ENCODE data around the gene OR2M7.
"Not testable (repeated sequence)": the region's sequence is repeated elsewhere in the genome, so short reads cannot be mapped to it uniquely, and the experiment has no call there.

OR2M7 gene, protein sequence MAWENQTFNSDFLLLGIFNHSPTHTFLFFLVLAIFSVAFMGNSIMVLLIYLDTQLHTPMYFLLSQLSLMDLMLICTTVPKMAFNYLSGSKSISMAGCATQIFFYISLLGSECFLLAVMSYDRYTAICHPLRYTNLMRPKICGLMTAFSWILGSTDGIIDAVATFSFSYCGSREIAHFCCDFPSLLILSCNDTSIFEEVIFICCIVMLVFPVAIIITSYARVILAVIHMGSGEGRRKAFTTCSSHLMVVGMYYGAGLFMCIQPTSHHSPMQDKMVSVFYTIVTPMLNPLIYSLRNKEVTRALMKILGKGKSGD

DNA sequence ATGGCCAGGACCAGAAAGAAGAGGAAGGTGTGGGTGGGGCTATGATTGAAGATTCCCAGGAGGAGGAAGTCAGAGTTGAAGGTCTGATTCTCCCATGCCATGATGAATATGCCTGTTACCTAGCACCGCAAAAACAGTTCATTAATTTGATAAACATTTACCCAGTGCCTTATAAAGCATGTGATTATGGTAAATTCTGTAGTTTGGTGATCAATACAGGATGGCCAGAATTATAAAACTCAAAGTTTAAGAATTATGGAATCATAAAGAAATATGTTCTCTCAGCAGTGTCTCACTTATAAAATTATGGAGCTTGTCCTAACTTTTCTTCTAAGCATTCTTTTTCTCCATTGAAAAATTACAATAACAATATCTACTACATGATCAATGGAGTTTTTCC is at the start of gene OR2M7:
TSS of gene OR2M7 (minus strand) at position 101 of the 400 bp plus-strand sequence. CDS start at position 101, 0 bp downstream.
- H3K36me3 Mint-ChIP-seq = no peaks in the 10 kb centered on the region
- peaks cover 13% of the 10 kb centered on the region for H3K27me3 Mint-ChIP-seq
- no peaks in the 10 kb centered on the region for H3K4me1 Mint-ChIP-seq (ENCODE audit: low read depth)
- H3K27ac Mint-ChIP-seq = no peak within 1 kb of the TSS
- H3K9me3 Mint-ChIP-seq (ENCODE audit: low read depth) = peaks cover 6% of the 10 kb centered on the region
- H3K4me3 Mint-ChIP-seq = no peak within 1 kb of the TSS

DNA sequence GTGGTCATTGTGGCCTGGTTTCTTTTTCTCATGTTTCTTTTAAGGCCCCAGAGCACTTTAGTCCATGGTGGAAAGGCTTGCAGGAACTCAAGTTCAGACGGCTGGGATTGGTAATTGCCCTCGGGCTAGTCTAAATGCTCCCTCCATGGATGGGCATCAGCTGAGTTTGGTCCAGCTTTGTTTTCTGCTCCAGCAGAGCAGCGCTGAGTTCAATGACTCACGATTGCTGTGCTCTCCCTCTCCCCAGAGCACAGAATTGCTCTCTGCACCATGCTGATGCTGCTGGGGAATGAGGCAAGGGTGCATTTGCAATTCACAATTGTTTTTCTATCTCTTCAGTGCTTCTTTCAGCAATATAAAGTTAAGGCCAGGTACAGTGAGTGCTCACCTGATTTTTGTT is 49.4 kb upstream of the OR2M7 start:
- H3K27me3 Mint-ChIP-seq = peaks cover 1% of the 10 kb centered on the region
- H3K4me3 Mint-ChIP-seq = no peak overlapping the region
- H3K9me3 Mint-ChIP-seq (ENCODE audit: low read depth) = no peaks in the 10 kb centered on the region
- H3K27ac Mint-ChIP-seq = no peak overlapping the region
- peaks cover 2% of the 10 kb centered on the region for H3K36me3 Mint-ChIP-seq
- peaks cover 12% of the 10 kb centered on the region for H3K4me1 Mint-ChIP-seq (ENCODE audit: low read depth)

DNA sequence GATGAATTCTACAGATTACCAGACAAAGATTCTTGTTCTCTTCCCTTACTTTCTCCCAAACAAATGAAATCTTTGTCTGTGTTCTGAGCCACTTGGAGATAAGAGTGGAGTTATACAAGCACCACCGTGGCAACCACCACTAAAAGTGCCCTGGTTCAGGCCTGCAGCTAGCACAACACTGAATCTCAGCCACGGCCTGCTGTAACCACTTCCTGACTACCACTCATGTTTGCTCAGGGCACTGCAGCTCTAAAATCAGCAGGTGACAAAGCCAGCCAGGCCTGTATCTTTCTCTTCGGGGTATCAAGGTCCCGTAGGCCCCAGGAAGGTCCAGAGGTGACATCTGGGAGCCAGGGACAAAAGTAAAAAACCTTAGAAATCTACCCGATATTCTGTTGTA is 48.0 kb upstream of the OR2M7 start:
- peak overlapping the region; percentile 11 for H3K27ac Mint-ChIP-seq
- no peaks in the 10 kb centered on the region for H3K9me3 Mint-ChIP-seq (ENCODE audit: low read depth)
- peaks cover 2% of the 10 kb centered on the region for H3K36me3 Mint-ChIP-seq
- peaks cover 1% of the 10 kb centered on the region for H3K27me3 Mint-ChIP-seq
- peaks cover 12% of the 10 kb centered on the region for H3K4me1 Mint-ChIP-seq (ENCODE audit: low read depth)
- H3K4me3 Mint-ChIP-seq = no peak overlapping the region

DNA sequence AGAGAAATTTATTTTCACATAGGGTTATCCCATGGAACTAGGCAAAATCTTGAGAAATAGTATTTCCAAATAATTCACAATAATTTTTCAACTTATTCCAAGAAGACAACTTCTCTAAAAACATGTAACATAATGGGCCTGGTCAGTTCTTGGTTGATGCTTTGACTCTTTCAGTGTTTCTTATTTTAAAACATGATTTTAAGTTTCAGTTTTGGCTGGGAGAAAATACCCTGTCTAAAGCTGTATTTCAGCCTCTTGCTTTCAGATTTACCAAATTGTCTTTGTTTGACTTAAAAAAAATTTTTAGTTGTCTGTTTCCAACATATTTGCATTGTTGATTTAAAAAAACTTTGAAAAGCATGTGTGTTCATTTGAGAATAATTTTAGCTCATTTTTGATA is 42.2 kb upstream of the OR2M7 start:
- Mint-ChIP-seq H3K4me3 (no peak overlapping the region), H3K9me3 (ENCODE audit: low read depth) (no peaks in the 10 kb centered on the region), H3K36me3 (no peaks in the 10 kb centered on the region), H3K4me1 (ENCODE audit: low read depth) (no peaks in the 10 kb centered on the region), H3K27me3 (peaks cover 8% of the 10 kb centered on the region), H3K27ac (no peak overlapping the region)

- Mint-ChIP-seq H3K36me3 (no peaks in the 10 kb centered on the region), H3K4me1 (ENCODE audit: low read depth) (no peaks in the 10 kb centered on the region), H3K4me3 (no peak within 1 kb of the TSS), H3K9me3 (ENCODE audit: low read depth) (no peaks in the 10 kb centered on the region), H3K27me3 (peaks cover 6% of the 10 kb centered on the region), H3K27ac (no peak within 1 kb of the TSS)
Observed at GRCh38 chr1:248361121-248361715, 36.9 kb upstream of the OR2M7 start, which contains the start of gene OR2T4. Gene OR2T4, plus strand, starts transcription at chr1:248361665. Its CDS starts 0 bp downstream, at chr1:248361665.

- no peaks in the 10 kb centered on the region for H3K9me3 Mint-ChIP-seq (ENCODE audit: low read depth)
- H3K4me3 Mint-ChIP-seq = no peak overlapping the region
- peaks cover 6% of the 10 kb centered on the region for H3K27me3 Mint-ChIP-seq
- H3K4me1 Mint-ChIP-seq (ENCODE audit: low read depth) = no peaks in the 10 kb centered on the region
- no peak overlapping the region for H3K27ac Mint-ChIP-seq
- no peaks in the 10 kb centered on the region for H3K36me3 Mint-ChIP-seq
Observed at GRCh38 chr1:248359415-248359814, 35.0 kb upstream of the OR2M7 start.

- no peak within 1 kb of the TSS for H3K4me3 Mint-ChIP-seq
- no peak within 1 kb of the TSS for H3K27ac Mint-ChIP-seq
- no peaks in the 10 kb centered on the region for H3K4me1 Mint-ChIP-seq (ENCODE audit: low read depth)
- peaks cover 17% of the 10 kb centered on the region for H3K27me3 Mint-ChIP-seq
- no peaks in the 10 kb centered on the region for H3K36me3 Mint-ChIP-seq
- no peaks in the 10 kb centered on the region for H3K9me3 Mint-ChIP-seq (ENCODE audit: low read depth)
Observed at GRCh38 chr1:248348475-248348874, 24.1 kb upstream of the OR2M7 start, which contains the start of gene OR14C36. Gene OR14C36, plus strand, starts transcription at chr1:248348775. Its CDS starts 0 bp downstream, at chr1:248348775.

DNA sequence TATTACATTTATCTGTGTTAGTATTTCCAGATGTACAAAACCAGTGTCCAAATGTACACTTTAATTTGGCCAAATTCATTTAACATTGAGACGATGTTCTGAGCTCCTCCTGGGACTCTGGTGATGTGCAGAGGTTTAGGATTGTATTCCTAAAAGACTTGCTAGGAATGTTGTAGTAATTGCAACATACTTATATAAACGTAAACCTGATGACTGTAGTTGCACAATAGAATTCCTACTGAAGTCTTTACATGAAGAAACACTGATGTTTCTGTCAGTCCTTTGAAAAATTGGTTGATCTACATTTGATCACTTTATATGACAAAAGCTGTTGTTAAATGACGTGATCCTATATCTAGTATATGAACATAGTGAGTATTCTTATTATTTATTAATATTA is 19.1 kb upstream of the OR2M7 start:
- no peak overlapping the region for H3K4me3 Mint-ChIP-seq
- no peaks in the 10 kb centered on the region for H3K9me3 Mint-ChIP-seq (ENCODE audit: low read depth)
- H3K27ac Mint-ChIP-seq = no peak overlapping the region
- no peaks in the 10 kb centered on the region for H3K36me3 Mint-ChIP-seq
- H3K27me3 Mint-ChIP-seq = peaks cover 6% of the 10 kb centered on the region
- no peaks in the 10 kb centered on the region for H3K4me1 Mint-ChIP-seq (ENCODE audit: low read depth)

GRCh38 chr1:248316796-248317195 is 7.6 kb downstream of the OR2M7 start:
- Mint-ChIP-seq H3K4me3 (no peak overlapping the region), H3K27me3 (peaks cover 29% of the 10 kb centered on the region), H3K9me3 (ENCODE audit: low read depth) (peaks cover 15% of the 10 kb centered on the region), H3K36me3 (peaks cover 8% of the 10 kb centered on the region), H3K27ac (no peak overlapping the region), H3K4me1 (ENCODE audit: low read depth) (no peaks in the 10 kb centered on the region)

- not testable (repeated sequence) for H3K27me3 Mint-ChIP-seq; H3K27ac Mint-ChIP-seq; H3K4me3 Mint-ChIP-seq; H3K4me1 Mint-ChIP-seq (ENCODE audit: low read depth); H3K9me3 Mint-ChIP-seq (ENCODE audit: low read depth); H3K36me3 Mint-ChIP-seq
Observed at GRCh38 chr1:248306740-248307139, 17.6 kb downstream of the OR2M7 start.

GRCh38 chr1:248306103-248306502 is 18.3 kb downstream of the OR2M7 start:
- Mint-ChIP-seq H3K36me3 (no peaks in the 10 kb centered on the region), H3K4me1 (ENCODE audit: low read depth) (no peaks in the 10 kb centered on the region), H3K9me3 (ENCODE audit: low read depth) (no peaks in the 10 kb centered on the region), H3K4me3 (no peak overlapping the region), H3K27ac (no peak overlapping the region), H3K27me3 (peaks cover 6% of the 10 kb centered on the region)

- not testable (repeated sequence) for H3K4me3 Mint-ChIP-seq, H3K27me3 Mint-ChIP-seq, H3K27ac Mint-ChIP-seq
Observed at GRCh38 chr1:248305672-248306071, 18.7 kb downstream of the OR2M7 start.

DNA sequence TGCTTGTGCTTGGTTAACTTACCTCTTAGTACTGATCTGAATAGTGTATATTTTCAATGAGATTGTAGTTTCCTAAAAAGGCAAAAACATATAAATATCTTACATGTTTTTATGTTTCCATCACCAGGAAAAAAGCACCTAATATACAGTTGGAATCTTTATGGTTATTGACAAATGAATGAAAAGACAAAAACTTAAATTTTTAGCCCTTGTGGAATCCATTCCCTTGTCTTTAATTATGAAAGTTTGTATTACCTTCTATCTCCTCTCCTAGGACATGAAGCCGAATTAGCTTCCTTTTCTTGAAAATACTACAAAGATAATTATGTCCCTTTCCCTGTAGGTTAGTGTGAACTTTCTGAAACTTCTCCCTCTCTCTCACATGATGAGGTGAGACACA is 21.0 kb downstream of the OR2M7 start, which contains the start of gene OR2T12:
TSS of gene OR2T12 (minus strand) at position 101 of the 400 bp plus-strand sequence. CDS start 7,846 bp downstream, outside the sequence.
- Mint-ChIP-seq H3K27me3 (peaks cover 3% of the 10 kb centered on the region), H3K27ac (no peak within 1 kb of the TSS), H3K4me1 (ENCODE audit: low read depth) (no peaks in the 10 kb centered on the region), H3K36me3 (no peaks in the 10 kb centered on the region), H3K4me3 (no peak within 1 kb of the TSS), H3K9me3 (ENCODE audit: low read depth) (no peaks in the 10 kb centered on the region)

More at GRCh38 chr1:248305672-248306071, 18.7 kb downstream of the OR2M7 start:
- H3K36me3 Mint-ChIP-seq; H3K9me3 Mint-ChIP-seq (ENCODE audit: low read depth); H3K4me1 Mint-ChIP-seq (ENCODE audit: low read depth): not testable (repeated sequence)

GRCh38 chr1:248288391-248288790 is 36.0 kb downstream of the OR2M7 start:
- H3K27me3 Mint-ChIP-seq = peaks cover 8% of the 10 kb centered on the region
- no peaks in the 10 kb centered on the region for H3K4me1 Mint-ChIP-seq (ENCODE audit: low read depth)
- H3K27ac Mint-ChIP-seq = no peak overlapping the region
- H3K36me3 Mint-ChIP-seq = no peaks in the 10 kb centered on the region
- H3K9me3 Mint-ChIP-seq (ENCODE audit: low read depth) = no peaks in the 10 kb centered on the region
- H3K4me3 Mint-ChIP-seq = no peak overlapping the region

DNA sequence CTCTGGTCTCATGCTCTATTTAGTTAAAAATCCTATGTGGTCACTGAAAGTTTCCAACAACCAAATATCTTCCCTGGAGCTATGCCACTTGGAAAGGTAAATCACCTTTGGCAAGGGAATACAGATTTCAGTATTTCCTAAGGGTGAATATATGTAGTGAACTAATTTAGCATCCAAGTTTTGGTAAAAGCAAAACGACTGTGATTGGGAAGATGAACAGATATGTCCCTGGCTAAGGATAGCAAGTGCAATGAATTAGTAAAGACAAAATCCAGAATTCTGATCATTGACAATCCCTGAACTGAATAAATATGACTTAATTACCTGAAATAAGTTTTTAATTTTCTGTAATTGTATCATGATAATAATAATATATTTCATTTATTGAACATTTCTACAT is 46.5 kb downstream of the OR2M7 start, which contains the start of gene OR2T33:
TSS of gene OR2T33 (minus strand) at position 101 of the 400 bp plus-strand sequence. CDS start 4,162 bp downstream, outside the sequence.
- Mint-ChIP-seq H3K27me3 (no peaks in the 10 kb centered on the region), H3K36me3 (no peaks in the 10 kb centered on the region)

More for the DNA sequence above, 46.5 kb downstream of the OR2M7 start, which contains the start of gene OR2T33:
- Mint-ChIP-seq H3K27ac (no peak within 1 kb of the TSS), H3K4me1 (ENCODE audit: low read depth) (no peaks in the 10 kb centered on the region), H3K9me3 (ENCODE audit: low read depth) (no peaks in the 10 kb centered on the region), H3K4me3 (no peak within 1 kb of the TSS)

Data from activated naive CD8-positive, alpha-beta T cell (primary cell).